ENCODE data around the gene LZIC.

The LZIC gene

GRCh38 chr1:9886092-9886742, 57.0 kb downstream of the LZIC start:
- DNase-seq (ENCODE audit: low read depth), result no peak

GRCh38 chr1:9884805-9885204, 58.4 kb downstream of the LZIC start:
- DNase-seq (ENCODE audit: low read depth), result no peak

- DNase-seq (ENCODE audit: low read depth), result no peak
Measured at GRCh38 chr1:9883585-9884449, 59.4 kb downstream of the LZIC start.

- no peak for DNase-seq (ENCODE audit: low read depth)
Measured at GRCh38 chr1:9882945-9883303, 60.3 kb downstream of the LZIC start.

GRCh38 chr1:9882296-9882944, 60.8 kb downstream of the LZIC start:
- no peak for DNase-seq (ENCODE audit: low read depth)

GRCh38 chr1:9881838-9882249, 61.3 kb downstream of the LZIC start:
- no peak for DNase-seq (ENCODE audit: low read depth)
